HFFc6 (cell line): Measurements from ENCODE around the gene ENAH. TPM values are rescaled to one million over a fixed set of nuclear protein-coding genes. Genes with fewer than 3 reads are reported as not detected.
A peak's percentile ranks its signal among the peaks of the same experiment; 100 is the strongest.

Experiments used
- DNase-seq: peaks from one replicate; pipeline ENCODE4 v3.0.0-alpha.2; 2018
- H3K27ac Mint-ChIP-seq: 2 replicates; pipeline ENCODE4 v1.8.0; 2020; ENCODE audit warnings: mild to moderate bottlenecking, mixed read lengths
- H3K27me3 Mint-ChIP-seq: 2 replicates; pipeline ENCODE4 v1.8.0; 2021; ENCODE audit warnings: mild to moderate bottlenecking, moderate library complexity, mixed read lengths; ENCODE audit not compliant: insufficient read depth
- H3K36me3 Mint-ChIP-seq: 2 replicates; pipeline ENCODE4 v1.8.0; 2021; ENCODE audit warnings: low read depth, mixed read lengths
- H3K4me1 Mint-ChIP-seq: 2 replicates; pipeline ENCODE4 v1.8.0; 2020; ENCODE audit warnings: low read depth, mixed read lengths
- H3K4me3 Mint-ChIP-seq: 2 replicates; pipeline ENCODE4 v1.8.0; 2020; ENCODE audit warnings: mild to moderate bottlenecking, moderate library complexity, mixed read lengths
- H3K9me3 Mint-ChIP-seq: 2 replicates; pipeline ENCODE4 v1.8.0; 2020; ENCODE audit warnings: mild to moderate bottlenecking, mixed read lengths
- total RNA-seq, 6 experiments: library from RNA; stranded (reverse); fragmentation: NEBNext Ultra II Directional; extraction: Animal tissue kit (Norgen Biotek cat#: 25700); gene quantifications; 2 replicates in 1 of 6; 3 replicates in 5 of 6; pipeline ENCODE4 v1.2.3, GENCODE V29; 2021
- TF ChIP-seq, protein P1 (sequence below): fragments of 200-600 bp; sonication (generic); IDR thresholded peaks from 2 replicates; pipeline ENCODE4 v1.5.0; 2021; ENCODE audit warnings: antibody characterized with exemption, mild to moderate bottlenecking

ENAH gene
- total RNA-seq, 6 experiments from 2014 or later: 133 to 171 (median 139) TPM

DNA sequence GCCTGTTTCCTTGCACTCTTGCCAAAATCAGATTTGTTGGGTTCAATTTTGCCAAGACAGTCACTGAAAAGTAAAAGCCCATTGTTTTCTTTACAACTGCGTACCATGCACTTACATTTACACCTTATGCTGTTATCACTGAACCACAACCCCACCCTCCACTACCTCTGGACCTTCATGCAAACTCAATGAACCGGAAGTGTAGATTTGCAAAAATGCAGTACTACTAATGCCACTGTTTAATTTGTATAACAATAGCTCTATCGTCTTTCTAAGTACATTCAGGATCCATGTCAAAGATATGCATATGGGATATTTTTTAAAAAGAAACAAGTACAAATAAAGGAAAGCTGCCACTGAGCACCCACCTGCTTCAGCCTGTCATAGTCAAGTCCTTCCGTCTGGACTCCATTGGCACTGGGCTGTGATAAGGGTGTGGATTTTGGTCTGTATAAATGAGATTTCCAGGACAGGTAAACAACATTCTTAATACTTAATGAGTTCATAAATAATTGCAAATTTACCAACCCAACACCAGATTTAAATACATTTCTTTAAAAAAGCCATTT is 152.2 kb downstream of the ENAH start:
- Mint-ChIP-seq H3K4me1 (peaks cover 8% of the 10 kb centered on the region), H3K36me3 (peaks cover 20% of the 10 kb centered on the region), H3K27ac (no peak overlapping the region), H3K27me3 (no peaks in the 10 kb centered on the region), H3K4me3 (no peak overlapping the region), H3K9me3 (no peaks in the 10 kb centered on the region)
- TF ChIP-seq, protein P1, sequence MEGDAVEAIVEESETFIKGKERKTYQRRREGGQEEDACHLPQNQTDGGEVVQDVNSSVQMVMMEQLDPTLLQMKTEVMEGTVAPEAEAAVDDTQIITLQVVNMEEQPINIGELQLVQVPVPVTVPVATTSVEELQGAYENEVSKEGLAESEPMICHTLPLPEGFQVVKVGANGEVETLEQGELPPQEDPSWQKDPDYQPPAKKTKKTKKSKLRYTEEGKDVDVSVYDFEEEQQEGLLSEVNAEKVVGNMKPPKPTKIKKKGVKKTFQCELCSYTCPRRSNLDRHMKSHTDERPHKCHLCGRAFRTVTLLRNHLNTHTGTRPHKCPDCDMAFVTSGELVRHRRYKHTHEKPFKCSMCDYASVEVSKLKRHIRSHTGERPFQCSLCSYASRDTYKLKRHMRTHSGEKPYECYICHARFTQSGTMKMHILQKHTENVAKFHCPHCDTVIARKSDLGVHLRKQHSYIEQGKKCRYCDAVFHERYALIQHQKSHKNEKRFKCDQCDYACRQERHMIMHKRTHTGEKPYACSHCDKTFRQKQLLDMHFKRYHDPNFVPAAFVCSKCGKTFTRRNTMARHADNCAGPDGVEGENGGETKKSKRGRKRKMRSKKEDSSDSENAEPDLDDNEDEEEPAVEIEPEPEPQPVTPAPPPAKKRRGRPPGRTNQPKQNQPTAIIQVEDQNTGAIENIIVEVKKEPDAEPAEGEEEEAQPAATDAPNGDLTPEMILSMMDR: no peak
- DNase-seq: no peak

DNA sequence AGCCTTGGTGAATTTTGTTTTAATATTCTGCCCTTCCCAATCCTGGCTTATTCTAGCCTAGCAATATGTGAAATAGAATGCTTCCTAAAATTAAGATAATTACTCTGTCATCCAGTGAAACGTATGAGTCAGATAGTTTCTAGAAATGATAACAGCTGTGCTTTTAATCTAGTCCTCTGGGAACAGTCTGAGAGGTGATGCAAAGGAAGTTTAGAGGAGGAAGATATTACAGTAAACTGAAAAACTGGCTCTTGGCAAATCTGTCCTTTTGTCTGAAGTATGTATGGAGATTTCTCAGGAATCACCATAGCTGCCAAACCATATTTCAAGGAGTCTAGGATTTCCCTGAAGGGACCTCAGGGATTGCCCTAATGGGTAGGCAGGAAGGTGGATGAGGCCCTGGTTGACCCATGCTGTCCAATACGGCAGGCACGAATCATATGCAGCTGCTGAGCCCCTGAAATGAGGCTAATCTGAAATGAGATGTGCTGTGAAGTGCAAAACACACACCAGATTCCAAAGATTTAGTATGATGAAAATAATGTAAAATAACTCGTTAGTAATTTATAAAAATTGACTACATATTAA is 154.3 kb downstream of the ENAH start:
- TF ChIP-seq, protein P1: no peak
- peak overlapping the region; percentile 50; the same call in 1 of the 2 replicates for H3K27ac Mint-ChIP-seq
- peaks cover 28% of the 10 kb centered on the region for H3K36me3 Mint-ChIP-seq
- H3K4me3 Mint-ChIP-seq: no peak overlapping the region
- no peaks in the 10 kb centered on the region for H3K9me3 Mint-ChIP-seq
- peaks cover 8% of the 10 kb centered on the region for H3K4me1 Mint-ChIP-seq
- no peak for DNase-seq
- no peaks in the 10 kb centered on the region for H3K27me3 Mint-ChIP-seq

DNA sequence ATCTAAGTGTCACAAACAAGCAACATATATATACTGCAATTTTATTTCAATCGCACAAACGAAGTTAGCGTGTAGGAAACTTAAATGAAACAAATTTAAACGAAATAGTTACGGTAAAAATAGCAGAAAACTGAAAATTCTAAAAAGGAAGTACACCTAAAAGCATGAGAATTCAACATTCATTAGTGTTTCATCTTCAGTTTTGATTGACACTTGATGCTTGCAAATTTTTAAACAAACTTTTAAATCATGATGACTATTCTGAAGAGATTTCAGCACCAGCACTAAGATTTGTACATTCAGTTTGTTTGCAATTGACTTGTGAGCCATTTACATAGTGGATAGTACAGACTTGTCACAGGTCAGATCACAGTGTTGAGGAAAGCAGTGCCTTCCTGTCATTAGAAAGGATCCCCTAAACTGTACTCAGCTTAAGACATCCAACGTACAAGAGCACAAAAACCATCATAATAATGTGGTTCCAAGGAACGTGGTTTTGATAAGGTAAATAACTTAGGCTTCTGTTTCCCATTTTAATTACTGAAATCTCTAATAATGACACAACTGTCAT is 158.0 kb downstream of the ENAH start:
- Mint-ChIP-seq H3K36me3 (peaks cover 27% of the 10 kb centered on the region), H3K9me3 (no peaks in the 10 kb centered on the region), H3K4me3 (no peak overlapping the region), H3K27me3 (peaks cover 6% of the 10 kb centered on the region; the same call in 1 of the 2 replicates), H3K4me1 (peaks cover 8% of the 10 kb centered on the region), H3K27ac (no peak overlapping the region)
- TF ChIP-seq, protein P1: no peak
- no peak for DNase-seq

DNA sequence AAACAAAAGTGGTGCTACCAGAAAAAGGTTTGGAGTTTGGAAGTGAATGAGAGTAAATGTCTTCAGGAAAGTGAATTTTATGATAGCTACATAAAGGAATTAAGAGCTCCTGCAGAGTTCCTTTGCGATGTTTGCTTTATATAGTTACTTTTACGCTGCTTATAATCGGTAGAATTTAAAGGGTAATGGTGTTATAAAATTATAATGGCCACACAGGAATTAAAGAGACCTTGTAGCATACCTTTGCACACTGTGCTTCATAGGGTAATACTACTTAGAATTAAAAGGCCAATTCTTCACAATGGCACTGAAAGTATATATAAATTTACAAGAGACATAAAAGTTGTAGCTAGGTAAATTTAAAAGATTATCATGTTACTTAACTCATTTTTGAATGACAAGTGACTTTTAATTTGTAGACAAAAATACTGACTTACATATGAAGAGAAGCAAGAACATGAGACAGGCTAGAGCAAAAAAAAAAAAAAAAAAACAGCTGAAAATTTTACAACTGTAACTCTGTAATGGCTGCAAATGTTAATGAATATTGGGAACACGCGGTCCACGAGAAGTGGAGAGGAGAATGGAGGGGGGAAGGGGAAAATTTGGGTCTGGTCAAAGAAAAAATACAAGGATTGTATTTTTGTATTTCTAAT is 159.2 kb downstream of the ENAH start:
- TF ChIP-seq, protein P1: no peak
- no peak overlapping the region for H3K27ac Mint-ChIP-seq
- H3K36me3 Mint-ChIP-seq: peaks cover 23% of the 10 kb centered on the region
- H3K9me3 Mint-ChIP-seq: no peaks in the 10 kb centered on the region
- no peak overlapping the region for H3K4me3 Mint-ChIP-seq
- peaks cover 6% of the 10 kb centered on the region for H3K4me1 Mint-ChIP-seq
- peaks cover 6% of the 10 kb centered on the region; the same call in 1 of the 2 replicates for H3K27me3 Mint-ChIP-seq
- DNase-seq: no peak

DNA sequence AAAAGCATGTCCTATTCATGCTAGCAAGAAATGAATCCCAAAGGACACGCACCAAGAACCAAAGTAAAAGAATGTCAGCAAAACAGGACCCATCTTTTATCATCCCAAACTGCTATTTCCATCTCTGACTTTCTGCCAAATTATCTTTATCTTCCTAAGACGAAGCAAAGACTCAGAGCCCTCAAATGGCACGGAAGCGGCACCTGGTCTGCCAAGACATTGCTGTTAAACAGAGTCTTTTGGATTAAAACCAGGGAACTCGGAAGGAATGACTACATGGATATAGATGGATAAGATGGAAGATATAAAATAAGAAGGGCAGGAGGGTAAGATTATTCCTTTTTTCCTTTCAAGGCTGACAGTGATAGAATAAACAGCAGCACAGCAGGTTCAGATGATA is 164.2 kb downstream of the ENAH start:
- no peak overlapping the region for H3K4me3 Mint-ChIP-seq
- H3K27ac Mint-ChIP-seq: no peak overlapping the region
- H3K9me3 Mint-ChIP-seq: no peaks in the 10 kb centered on the region
- H3K4me1 Mint-ChIP-seq: no peaks in the 10 kb centered on the region
- no peak for DNase-seq
- TF ChIP-seq, protein P1: no peak
- peaks cover 1% of the 10 kb centered on the region; the same call in 1 of the 2 replicates for H3K36me3 Mint-ChIP-seq
- H3K27me3 Mint-ChIP-seq: peaks cover 10% of the 10 kb centered on the region
